Superior temporal gyrus (tissue), 1 donor: ENCODE data around the gene OTOR.

Experiments used
- DNase-seq: peaks from one replicate; pipeline ENCODE4 v3.0.0-alpha.2; 2016; ENCODE audit errors: extremely low spot score

Gene OTOR

GRCh38 chr20:16748308-16748900, at the start of gene OTOR:
Gene OTOR (plus strand): TSS chr20:16748358. CDS start chr20:16748402, 44 bp downstream.
- DNase-seq: no peak

DNA sequence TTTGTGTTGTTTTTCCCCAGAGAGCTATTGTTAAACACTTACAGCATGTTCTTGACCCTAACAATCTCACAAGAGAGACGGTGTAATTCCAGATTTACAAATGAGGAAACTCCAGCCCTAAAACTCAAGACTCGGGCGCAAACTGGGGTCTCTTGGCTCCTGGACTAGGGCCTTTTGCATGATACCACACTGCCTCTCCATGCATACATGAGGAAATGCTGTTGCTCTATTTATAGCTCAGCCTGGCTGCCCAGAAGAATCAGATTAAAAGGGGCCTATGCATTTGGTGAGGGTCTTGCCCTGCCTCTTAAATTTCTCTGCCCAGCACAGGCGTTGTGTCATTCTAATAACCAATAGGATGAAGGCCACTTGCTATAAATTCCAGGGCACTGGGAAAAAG, 48.9 kb upstream of the OTOR start:
- no peak for DNase-seq

- no peak for DNase-seq
Observed at GRCh38 chr20:16701296-16701695, 46.9 kb upstream of the OTOR start.

DNA sequence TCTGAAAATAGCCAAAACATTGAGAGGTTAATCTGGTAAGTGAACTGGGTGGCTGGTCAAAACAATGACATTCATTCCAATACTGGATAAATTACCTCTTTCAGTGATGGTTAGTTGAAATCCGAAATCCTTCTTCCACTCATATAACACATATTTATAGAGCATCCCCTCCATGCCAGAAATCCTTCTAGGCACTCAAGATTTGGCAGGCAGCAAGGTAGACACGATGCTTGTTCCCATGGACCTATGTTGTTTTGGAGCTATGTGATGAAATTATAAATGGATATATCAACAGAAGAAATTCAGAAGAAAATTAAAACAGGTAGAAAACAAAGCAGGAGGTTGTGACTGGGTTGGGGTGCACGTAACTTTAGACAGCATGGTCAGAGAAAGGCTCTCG, 44.6 kb upstream of the OTOR start:
- DNase-seq: no peak

- no peak for DNase-seq
Observed at GRCh38 chr20:16707674-16708073, 40.5 kb upstream of the OTOR start.

DNA sequence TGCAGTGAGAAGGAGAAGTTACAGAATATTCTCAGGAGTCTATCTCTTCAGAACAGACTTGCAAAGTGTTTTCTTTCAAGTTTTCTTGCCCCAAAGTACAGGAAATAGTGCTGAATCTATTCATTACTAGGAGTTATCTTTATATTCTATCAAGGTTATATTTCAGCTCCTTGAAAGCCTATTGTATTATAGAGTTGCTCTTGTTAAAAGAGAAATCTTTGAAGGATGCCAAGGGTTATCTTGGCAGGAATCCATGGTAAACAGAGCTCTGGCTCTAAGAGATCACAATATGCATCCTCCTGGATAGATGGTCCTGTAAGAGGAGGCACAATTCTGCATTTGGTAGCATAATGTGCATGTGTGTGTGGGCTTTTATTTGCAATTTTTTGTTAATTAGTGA, 39.6 kb upstream of the OTOR start:
- no peak for DNase-seq

- no peak for DNase-seq
Observed at GRCh38 chr20:16709017-16709416, 39.1 kb upstream of the OTOR start.

GRCh38 chr20:16710781-16711180, 37.4 kb upstream of the OTOR start:
- no peak for DNase-seq

- no peak for DNase-seq
Observed at GRCh38 chr20:16711661-16712258, 36.4 kb upstream of the OTOR start.

GRCh38 chr20:16712511-16712947, 35.6 kb upstream of the OTOR start:
- DNase-seq: peak; percentile 40

- no peak for DNase-seq
Observed at GRCh38 chr20:16713066-16713465, 35.1 kb upstream of the OTOR start.

GRCh38 chr20:16714242-16714641, 33.9 kb upstream of the OTOR start:
- DNase-seq: no peak

GRCh38 chr20:16714751-16715150, 33.4 kb upstream of the OTOR start:
- peak; percentile 68 for DNase-seq

DNA sequence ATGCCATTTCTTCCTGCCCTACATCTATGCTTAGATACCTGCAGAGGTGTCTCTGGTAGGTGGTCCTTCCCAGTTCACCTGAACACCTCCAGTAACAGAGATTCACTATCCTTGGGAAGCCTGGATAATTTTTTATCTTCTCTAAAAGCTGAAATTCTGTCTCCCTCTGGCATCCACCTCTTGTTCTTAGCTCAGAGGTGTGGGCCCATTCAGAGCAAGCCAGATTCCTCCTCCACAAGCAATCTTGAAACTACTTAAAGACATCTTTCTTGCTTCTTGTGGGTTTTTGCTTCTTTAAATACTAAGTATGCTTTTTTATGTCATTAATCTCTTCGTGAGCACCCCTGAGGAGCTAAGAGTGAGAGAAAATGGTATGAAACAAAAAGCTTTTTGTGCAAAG, 28.7 kb upstream of the OTOR start:
- no peak for DNase-seq

DNA sequence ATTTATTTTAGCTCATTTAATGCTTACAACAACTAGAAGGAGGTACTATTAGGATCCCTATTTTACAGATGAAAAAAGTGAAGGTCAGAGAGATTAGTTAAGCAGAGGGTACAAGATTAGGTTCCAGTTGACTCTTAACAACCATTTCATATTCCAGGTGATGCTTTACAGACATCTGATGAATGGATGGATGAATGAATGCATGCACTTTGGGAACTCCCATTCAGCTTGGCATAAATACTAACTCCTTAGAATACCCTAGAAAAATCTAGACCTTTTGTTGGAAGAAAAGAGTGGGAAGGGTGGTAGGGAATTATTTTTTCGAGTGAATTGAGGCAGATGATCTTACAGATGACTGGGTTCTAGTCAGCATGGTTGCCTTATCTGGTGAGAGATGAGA, 19.1 kb upstream of the OTOR start:
- DNase-seq: no peak

GRCh38 chr20:16729565-16730460, 18.3 kb upstream of the OTOR start, which contains the start of gene SNRPB2:
Gene SNRPB2 (plus strand): TSS chr20:16730026. CDS start chr20:16731703, 1,677 bp downstream.
- DNase-seq: peak; percentile 98

DNA sequence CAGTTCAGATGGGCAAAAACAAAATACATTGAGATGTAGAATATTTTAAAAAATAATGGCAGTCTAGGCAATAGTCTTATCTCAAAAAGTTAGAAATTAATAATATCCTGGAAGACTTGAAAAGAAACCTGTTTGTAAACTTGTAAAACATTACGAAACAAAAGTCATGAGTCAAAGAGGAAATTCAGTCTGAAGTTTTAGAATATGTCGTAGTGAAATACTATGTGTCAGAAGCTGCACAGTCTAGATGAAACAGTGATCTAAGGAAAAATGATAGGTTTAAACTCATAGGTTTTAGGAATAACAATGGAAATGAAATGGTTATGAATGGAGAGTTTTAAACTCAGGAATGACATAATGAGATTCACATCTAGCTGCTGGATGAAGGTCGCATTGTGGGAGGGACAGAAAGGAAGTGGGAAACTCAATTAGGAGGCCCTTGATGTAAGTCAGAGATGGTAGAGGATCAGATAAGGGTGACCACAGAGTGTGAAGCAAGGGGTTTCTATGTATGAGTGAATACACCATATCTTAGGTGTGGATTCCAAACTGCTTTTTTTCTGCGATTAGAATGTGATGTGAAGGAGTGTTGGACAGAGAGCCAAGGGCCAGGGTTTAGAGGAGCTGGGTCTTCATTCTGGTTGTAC, 15.5 kb upstream of the OTOR start:
- no peak for DNase-seq

DNA sequence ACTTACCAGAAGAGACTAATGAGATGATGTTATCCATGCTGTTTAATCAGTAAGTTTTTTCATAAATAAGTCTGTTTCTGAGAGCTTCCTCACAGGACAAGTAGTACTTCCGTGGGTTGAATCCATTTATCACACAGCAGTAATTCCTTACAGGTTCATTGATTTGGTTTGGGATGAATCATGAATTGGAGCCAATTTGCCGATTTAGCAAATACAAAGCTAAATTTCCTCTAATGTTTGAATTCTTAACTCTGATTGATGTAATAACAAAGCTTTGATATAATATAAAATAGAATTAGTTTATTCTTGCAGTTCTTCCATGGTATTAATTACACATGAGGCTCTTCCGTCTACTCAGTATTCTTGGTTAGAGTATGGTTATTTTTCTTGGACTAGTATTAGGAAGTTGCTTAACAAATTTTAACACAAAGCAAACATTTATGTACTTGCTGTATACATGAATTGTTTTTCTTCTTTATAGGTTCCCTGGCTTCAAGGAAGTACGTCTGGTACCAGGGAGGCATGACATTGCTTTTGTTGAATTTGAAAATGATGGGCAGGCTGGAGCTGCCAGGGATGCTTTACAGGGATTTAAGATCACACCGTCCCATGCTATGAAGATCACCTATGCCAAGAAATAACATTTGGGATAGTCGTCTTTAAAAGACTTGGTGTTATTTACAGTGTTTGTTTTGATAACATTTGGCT, 7.6 kb upstream of the OTOR start:
- DNase-seq: no peak

DNA sequence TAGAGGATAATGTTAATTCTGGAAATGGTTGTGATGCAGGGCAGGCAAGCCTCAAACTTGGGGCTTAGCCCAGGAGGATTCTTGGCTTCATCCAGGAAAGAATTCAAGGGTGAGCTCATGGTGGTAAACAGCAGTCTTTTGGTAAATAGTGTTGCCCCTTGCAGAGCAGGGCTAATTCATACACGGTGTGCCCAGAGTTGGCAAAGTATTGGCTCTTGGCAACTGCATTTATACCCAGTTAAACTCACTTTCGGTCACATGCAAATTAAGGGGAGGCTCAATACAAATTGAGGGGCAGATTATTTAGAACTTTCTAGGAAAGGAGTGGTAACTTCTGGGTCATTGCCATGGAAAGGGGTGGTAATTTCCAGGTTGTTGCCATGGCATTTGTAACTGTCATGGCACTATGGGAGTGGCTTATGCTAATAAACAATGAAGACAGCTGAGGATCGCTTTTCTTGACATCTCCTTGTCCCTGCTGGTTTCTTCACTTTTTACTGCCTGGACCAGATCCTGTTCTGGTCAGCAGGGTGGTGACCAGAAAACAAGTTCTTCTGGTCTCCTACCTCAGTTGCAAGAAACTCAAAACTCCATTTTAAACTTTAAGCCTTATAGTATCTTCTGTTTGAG, 3.9 kb upstream of the OTOR start:
- DNase-seq: no peak

DNA sequence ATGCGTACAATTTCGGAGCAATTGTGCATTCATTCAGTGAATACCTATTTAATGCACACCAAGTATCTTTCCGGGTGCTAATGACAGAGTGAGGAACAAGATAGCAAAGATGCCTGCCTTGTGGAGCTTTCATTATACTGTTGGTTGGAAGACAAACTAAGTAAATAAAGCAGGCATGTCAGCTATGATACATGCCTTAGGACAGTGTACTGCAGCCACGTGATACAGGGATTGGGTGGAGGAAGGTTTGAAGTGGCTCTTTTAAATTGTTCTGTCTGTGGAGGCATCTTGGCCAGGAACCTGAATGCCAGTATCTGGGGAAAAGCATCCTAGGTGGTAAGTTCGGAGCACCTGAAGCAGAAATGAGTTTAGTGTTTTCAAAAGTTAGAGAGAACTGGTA, 3.0 kb upstream of the OTOR start:
- no peak for DNase-seq

DNA sequence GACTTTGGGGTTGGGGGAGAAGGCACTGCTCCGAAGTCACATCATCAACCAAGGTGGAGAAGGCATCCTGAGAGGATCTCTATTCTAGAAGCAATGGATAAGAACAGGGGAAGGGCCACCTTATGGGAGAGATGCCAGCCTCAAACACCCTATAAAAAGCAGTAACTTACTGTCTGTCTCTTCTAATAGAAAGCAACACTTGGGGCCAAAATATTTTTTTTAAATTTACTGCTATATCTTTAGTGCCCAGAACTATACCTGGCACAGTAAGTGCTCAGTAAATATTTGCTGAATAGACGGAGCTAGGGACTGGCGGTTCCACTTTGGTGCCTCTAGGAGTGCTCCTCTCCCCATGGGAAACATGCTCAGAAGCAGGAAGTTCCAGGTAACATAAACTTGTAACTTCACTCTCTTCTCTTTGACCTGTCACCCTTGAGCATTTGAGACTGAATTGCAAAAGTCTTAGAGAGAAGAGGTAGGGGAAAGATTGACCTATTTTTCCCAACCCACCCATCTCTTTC, 807 bp upstream of the OTOR start:
- DNase-seq: no peak
